Measurements from ENCODE around the gene TEX11. TPM values are rescaled to one million over a fixed set of nuclear protein-coding genes. Genes with fewer than 3 reads are reported as not detected.
A peak's percentile ranks its signal among the peaks of the same experiment; 100 is the strongest.

The TEX11 gene
- total and polyA plus RNA-seq, 9 of the 15 experiments (the other 6 are each of a cell fraction or from before 2014, with no cell fraction given), result 0.27 to 1.1 (median 0.45) TPM

GRCh38 chrX:70504772-70505450 lies 403.6 kb downstream of the TEX11 start:
- intact Hi-C loops (cut with micrococcal nuclease), result no loop called here

DNA sequence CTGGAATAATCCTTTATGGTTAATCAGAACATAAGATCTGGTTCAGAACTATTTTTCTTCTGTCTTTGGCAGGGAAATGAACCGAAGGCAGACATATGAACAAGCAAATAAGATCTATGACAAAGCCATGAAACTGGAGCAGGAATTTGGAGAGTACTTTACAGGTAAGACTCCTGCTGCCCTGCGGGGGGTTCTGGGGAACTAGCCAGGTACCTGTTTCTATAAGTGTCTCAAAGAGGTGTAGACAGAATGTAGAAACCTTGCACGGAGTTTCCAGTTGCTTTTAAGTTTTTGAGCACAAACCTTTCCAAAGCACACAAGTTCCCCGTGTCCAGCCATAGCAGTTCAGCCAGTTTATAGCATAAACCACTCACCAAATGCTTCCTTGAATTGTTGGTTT lies 407.7 kb downstream of the TEX11 start:
- ATAC-seq, result no peak
- H3K9me1 ChIP-seq (ENCODE audit: control insufficient read depth, insufficient read depth, low read length), result no peaks in the 10 kb centered on the region
- CTCF ChIA-PET (ENCODE audit: low intra/inter-chr PET ratio), result no interaction called here
- in situ Hi-C loops (cut with MboI), result no loop called here
- no peak for DNase-seq (ENCODE audit: extremely low read depth in 1 of 4, low spot score in 3 of 4)
- BruUV-seq (replicated peaks), result no TSS peak
- 0 out of 2 replicates have a peak, but pooled peaks cover 2% of the 10 kb centered on the region for H4K20me1 ChIP-seq (replicated peaks; ENCODE audit: control insufficient read depth, insufficient read depth, low read length)
- no peaks in the 10 kb centered on the region for H3K79me2 ChIP-seq (ENCODE audit: control insufficient read depth, insufficient read depth, low read length)
- no peak overlapping the region for H3K27ac ChIP-seq (ENCODE audit: extremely low read depth, low read depth, low read length)
- POLR2A ChIA-PET, result interaction anchor here (0.6 kb wide), 1 partner anchor 1122 kb away, joined by 3 read pairs; no protein-coding TSS in a partner anchor
- no peak overlapping the region for H3K4me3 ChIP-seq
- H3K9ac ChIP-seq (ENCODE audit: insufficient read depth in 1 of 2, low read depth in 2 of 2, low read length in 2 of 2), result no peak overlapping the region
- H3K4me2 ChIP-seq (ENCODE audit: insufficient read depth, low read length), result no peak overlapping the region
- 22% methylated on average over 4 of the region's 4 CpGs for WGBS (ENCODE audit: insufficient coverage, low coverage, missing lambda C conversion rate)
- no peaks in the 10 kb centered on the region for H3K9me3 ChIP-seq (replicated peaks; ENCODE audit: control insufficient read depth, insufficient read depth, low read depth, low read length)
- no peak overlapping the region for H2AFZ ChIP-seq (ENCODE audit: low read depth, low read length)
- no peaks in the 10 kb centered on the region for H3K4me1 ChIP-seq (replicated peaks in 1 of 2; ENCODE audit: control insufficient read depth in 2 of 2, insufficient read depth in 2 of 2, low read length in 2 of 2)
- H3K36me3 ChIP-seq (ENCODE audit: control insufficient read depth, insufficient read depth, low read length), result no peaks in the 10 kb centered on the region
- no peaks in the 10 kb centered on the region for H3K27me3 ChIP-seq (ENCODE audit: control insufficient read depth in 2 of 2, insufficient read depth in 2 of 2, low read length in 2 of 2)
- intact Hi-C loops (cut with micrococcal nuclease), result no loop called here
- no peak for FAIRE-seq
- TF ChIP-seq RBM15 (IDR thresholded peaks at IDR 0.05; ENCODE audit: insufficient read depth, low read length) (no peak), RAD51 (IDR thresholded peaks at IDR 0.05; ENCODE audit: borderline replicate concordance, low read depth) (no peak), SAP30 (IDR thresholded peaks at IDR 0.05; ENCODE audit: borderline replicate concordance, insufficient read depth, low read depth, low read length, poor library complexity, severe bottlenecking) (no peak), SPI1 (IDR thresholded peaks at IDR 0.05; ENCODE audit: borderline replicate concordance, low read depth, low read length) (no peak), TCF7 (IDR thresholded peaks at IDR 0.05; ENCODE audit: borderline replicate concordance) (no peak), HMGXB4 (CRISPR knock-in tag; IDR thresholded peaks at IDR 0.05) (no peak)
- TF ChIP-seq, protein P1, sequence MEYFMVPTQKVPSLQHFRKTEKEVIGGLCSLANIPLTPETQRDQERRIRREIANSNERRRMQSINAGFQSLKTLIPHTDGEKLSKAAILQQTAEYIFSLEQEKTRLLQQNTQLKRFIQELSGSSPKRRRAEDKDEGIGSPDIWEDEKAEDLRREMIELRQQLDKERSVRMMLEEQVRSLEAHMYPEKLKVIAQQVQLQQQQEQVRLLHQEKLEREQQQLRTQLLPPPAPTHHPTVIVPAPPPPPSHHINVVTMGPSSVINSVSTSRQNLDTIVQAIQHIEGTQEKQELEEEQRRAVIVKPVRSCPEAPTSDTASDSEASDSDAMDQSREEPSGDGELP (CRISPR knock-in tag; IDR thresholded peaks at IDR 0.05; ENCODE audit: borderline replicate concordance), result no peak

More at GRCh38 chrX:70504772-70505450, 403.6 kb downstream of the TEX11 start:
- WGBS (ENCODE audit: insufficient coverage, low coverage, missing lambda C conversion rate), result 6% methylated on average over 5 of the region's 6 CpGs
- FAIRE-seq (no peak), DNase-seq (ENCODE audit: extremely low read depth in 1 of 4, low spot score in 3 of 4) (no peak), ATAC-seq (peak; percentile 42)
- TF ChIP-seq, protein P1 (CRISPR knock-in tag; IDR thresholded peaks at IDR 0.05; ENCODE audit: borderline replicate concordance), result no peak
- TF ChIP-seq ZNF764 (CRISPR knock-in tag; IDR thresholded peaks at IDR 0.05; ENCODE audit: low read depth) (no peak), FUS (optimal IDR thresholded peaks at IDR 0.05; ENCODE audit: low read depth, low read length) (no peak), FOXM1 (IDR thresholded peaks at IDR 0.05; ENCODE audit: low read depth) (no peak), FOXM1 (CRISPR knock-in tag; IDR thresholded peaks at IDR 0.05; ENCODE audit: low read depth) (no peak)
- no peak overlapping the region for H3K9ac ChIP-seq (ENCODE audit: insufficient read depth in 1 of 2, low read depth in 2 of 2, low read length in 2 of 2)
- no peaks in the 10 kb centered on the region for H3K9me3 ChIP-seq (replicated peaks; ENCODE audit: control insufficient read depth, insufficient read depth, low read depth, low read length)
- H3K4me1 ChIP-seq (replicated peaks in 1 of 2; ENCODE audit: control insufficient read depth in 2 of 2, insufficient read depth in 2 of 2, low read length in 2 of 2), result no peaks in the 10 kb centered on the region; a peak in 1 of 5 replicates
- H3K4me3 ChIP-seq, result no peak overlapping the region
- H3K79me2 ChIP-seq (ENCODE audit: control insufficient read depth, insufficient read depth, low read length), result no peaks in the 10 kb centered on the region
- no peak overlapping the region for H3K4me2 ChIP-seq (ENCODE audit: insufficient read depth, low read length)
- in situ Hi-C loops (cut with MboI), result no loop called here
- H4K20me1 ChIP-seq (replicated peaks; ENCODE audit: control insufficient read depth, insufficient read depth, low read length), result 0 out of 2 replicates have a peak, but pooled peaks cover 2% of the 10 kb centered on the region
- POLR2A ChIA-PET, result interaction anchor here (1.1 kb wide), 1 partner anchor 11 kb away, joined by 3 read pairs; no protein-coding TSS in a partner anchor
- H3K9me1 ChIP-seq (ENCODE audit: control insufficient read depth, insufficient read depth, low read length), result no peaks in the 10 kb centered on the region
- H3K27ac ChIP-seq (ENCODE audit: extremely low read depth, low read depth, low read length), result no peak overlapping the region
- H3K27me3 ChIP-seq (ENCODE audit: control insufficient read depth in 2 of 2, insufficient read depth in 2 of 2, low read length in 2 of 2), result peaks cover 0 to 4% of the 10 kb centered on the region in 2 experiments; a peak in 2 of 5 replicates
- no TSS peak for BruUV-seq (replicated peaks)
- no peak overlapping the region for H2AFZ ChIP-seq (ENCODE audit: low read depth, low read length)
- CTCF ChIA-PET (ENCODE audit: low intra/inter-chr PET ratio), result no interaction called here
- H3K36me3 ChIP-seq (ENCODE audit: control insufficient read depth, insufficient read depth, low read length), result no peaks in the 10 kb centered on the region

Data from K562 (cell line).